NB4 (cell line): ENCODE measurements around the gene CORO1C.

ENCODE experiments used
- DNase-seq: peaks from one replicate; pipeline ENCODE4 v3.0.0; 2010; ENCODE audit warnings: low read depth
- H3K4me3 ChIP-seq: one replicate; pipeline ENCODE4 v1.5.1; 2011; ENCODE audit warnings: mild to moderate bottlenecking, low read depth, low read length, moderate library complexity
- CTCF ChIP-seq: IDR thresholded peaks from one replicate; pipeline ENCODE4 v1.5.1; 2012; ENCODE audit warnings: low read depth, low read length
- MYC ChIP-seq: IDR thresholded peaks from 2 replicates; pipeline ENCODE4 v1.6.1; 2011; ENCODE audit warnings: low read depth, low read length
- POLR2A ChIP-seq: IDR thresholded peaks from 2 replicates; pipeline ENCODE4 v1.6.1; 2011; ENCODE audit warnings: mild to moderate bottlenecking; ENCODE audit not compliant: insufficient read length; ENCODE audit errors: extremely low read depth
- TF ChIP-seq, protein P1 (sequence below): IDR thresholded peaks from 2 replicates; pipeline ENCODE4 v1.6.1; 2011; ENCODE audit warnings: low read depth, low read length

The CORO1C gene

DNA sequence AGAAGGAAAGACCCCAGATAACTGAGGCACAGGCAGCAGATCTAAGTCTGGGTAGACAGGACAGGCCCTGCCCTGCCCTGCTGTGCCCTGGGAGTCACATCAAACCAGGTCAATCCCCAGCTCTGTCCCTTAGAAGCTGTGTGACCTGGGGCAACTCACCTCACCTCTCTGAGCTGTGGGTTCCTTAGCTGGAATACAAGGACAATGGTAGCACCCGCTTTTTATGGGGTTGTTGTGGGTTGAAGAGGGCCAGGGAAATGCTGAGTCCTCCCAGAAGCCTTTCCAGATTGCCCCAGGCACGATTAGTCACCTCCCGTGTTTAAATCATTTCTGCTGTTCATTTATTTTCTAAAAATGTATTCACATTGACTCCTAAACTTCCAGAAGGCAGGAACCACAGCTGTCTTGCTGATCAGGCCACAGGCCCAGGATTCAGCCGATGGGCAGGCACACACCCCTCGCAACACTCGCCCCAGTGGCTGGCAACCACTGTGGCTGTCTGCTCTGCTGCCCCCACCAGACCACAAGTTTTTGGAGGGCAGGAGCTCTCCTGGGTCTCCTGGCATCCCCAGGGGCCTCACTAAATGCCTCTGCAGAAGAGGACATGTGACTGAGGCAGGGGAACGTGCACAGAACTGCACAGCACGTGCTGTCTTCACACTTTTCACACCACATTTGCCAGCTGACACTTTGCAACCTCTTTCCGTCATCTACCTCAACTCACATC lies 100.7 kb downstream of the CORO1C start:
- H3K4me3 ChIP-seq, result no peak overlapping the region
- no peak for TF ChIP-seq POLR2A
- TF ChIP-seq, protein P1, sequence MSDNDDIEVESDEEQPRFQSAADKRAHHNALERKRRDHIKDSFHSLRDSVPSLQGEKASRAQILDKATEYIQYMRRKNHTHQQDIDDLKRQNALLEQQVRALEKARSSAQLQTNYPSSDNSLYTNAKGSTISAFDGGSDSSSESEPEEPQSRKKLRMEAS, result peak; percentile 93
- peak; percentile 92 for DNase-seq

DNA sequence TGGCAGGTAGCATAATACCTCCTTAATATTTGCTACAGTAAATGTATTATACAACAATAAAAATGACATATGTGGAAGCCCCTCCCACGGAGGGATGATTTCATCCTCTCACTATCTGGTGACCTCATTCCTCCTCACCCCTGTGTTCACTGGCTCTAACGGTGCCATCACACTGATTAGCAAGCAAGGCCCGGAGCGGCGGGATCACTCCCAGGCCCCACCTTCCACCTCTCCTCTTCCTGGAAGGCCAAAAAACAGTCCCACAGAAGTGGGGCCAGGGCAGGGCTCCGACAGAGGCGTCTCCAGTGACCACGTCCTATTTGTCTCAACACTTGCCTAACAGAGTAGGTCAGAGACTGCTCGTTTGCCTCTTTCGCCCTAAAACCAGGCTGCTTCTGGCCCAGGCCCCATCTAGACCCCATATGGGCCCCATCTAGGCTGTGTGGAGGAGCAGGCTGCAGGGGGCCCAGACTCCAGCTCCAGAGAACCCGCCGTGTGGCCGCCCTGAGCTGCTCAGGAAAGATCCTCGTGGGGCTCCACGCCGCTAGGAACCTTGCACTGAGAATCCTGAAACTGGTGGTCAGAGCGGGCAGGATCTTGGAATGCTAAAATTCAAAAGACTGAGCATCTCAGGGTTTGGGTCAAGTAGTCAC lies 101.4 kb downstream of the CORO1C start:
- no peak overlapping the region for H3K4me3 ChIP-seq
- TF ChIP-seq MYC (0 out of 2 replicates have a peak, but pooled peaks have one; percentile 9), CTCF (no peak), POLR2A (no peak)
- TF ChIP-seq, protein P1, result no peak
- DNase-seq, result peak; percentile 70

DNA sequence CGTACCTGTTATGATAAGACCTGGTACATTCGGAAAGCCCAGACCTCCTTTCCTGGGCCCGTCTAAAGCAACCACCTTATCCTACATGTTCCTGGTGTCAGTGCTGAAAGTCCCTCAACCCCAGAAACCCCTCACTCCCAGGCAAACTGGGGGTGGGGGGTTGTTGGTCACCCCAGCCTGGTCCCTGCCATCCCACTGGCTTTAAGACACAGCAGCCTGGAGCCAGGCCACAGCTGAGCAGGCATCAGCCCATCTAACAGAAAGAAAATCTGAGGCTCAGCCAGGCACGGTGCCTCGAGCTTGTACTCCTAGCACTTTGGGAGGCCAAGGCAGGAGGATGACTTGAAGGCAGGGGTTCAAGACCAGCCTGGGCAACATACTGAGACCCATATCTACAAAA lies 102.2 kb downstream of the CORO1C start:
- DNase-seq, result no peak
- H3K4me3 ChIP-seq, result peak overlapping the region; percentile 45
- no peak for TF ChIP-seq MYC

DNA sequence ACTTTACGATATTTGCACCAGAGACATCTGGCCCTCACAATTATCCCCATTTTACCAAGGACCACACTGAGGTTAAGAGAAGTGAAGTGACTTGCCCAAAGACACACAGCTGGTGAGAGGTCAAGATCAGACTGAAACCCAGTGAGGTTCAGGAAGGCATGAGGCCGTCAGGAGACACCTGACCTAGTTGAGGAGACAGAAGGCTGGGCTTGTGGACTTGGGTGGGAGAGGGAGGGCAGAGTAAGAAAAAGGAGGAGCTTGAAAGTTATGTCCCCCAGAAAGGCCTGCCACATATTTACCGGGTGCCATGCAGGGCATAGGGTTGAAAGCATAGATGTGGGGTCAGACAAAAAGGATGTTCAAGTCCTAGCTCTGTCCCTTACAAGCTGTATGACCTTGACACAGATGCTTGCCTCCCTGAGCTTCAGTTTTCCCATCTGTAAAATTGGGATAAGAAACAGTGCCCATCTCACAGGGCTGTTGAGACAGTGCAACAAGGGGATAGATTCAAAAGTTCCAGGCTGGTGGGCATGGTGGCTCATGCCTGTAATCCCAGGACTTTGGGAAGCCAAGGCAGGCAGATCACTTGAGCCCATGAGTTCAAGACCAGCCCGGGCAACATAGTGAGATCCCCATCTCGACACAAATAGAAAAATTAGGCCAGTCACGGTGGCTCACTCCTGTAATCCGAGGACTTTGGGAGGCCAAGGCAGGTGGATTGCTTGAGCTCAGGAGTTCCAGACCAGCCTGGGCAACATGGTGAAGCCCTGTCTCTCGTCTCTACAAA lies 104.0 kb downstream of the CORO1C start:
- TF ChIP-seq POLR2A (no peak), CTCF (no peak)
- TF ChIP-seq, protein P1, result no peak
- DNase-seq, result no peak
- no peak overlapping the region for H3K4me3 ChIP-seq

- no peak overlapping the region for H3K4me3 ChIP-seq
- TF ChIP-seq CTCF (no peak), MYC (no peak), POLR2A (no peak)
- TF ChIP-seq, protein P1, result no peak
- DNase-seq, result no peak
Measured at GRCh38 chr12:108625228-108625627, 106.1 kb downstream of the CORO1C start.

- TF ChIP-seq, protein P1, result no peak
- TF ChIP-seq MYC (no peak), POLR2A (no peak), CTCF (no peak)
- DNase-seq, result no peak
- H3K4me3 ChIP-seq, result no peak overlapping the region
Measured at GRCh38 chr12:108623577-108623976, 107.7 kb downstream of the CORO1C start.
